GM12878 (cell line): ENCODE results near the gene DNMT3B. TPM values are rescaled to one million over a fixed set of nuclear protein-coding genes. Genes with fewer than 3 reads are reported as not detected.

Experiments
- ATF7 ChIP-seq: fragments of 450-650 bp; IDR thresholded peaks from 2 replicates; pipeline ENCODE4 v1.6.1; 2016; ENCODE audit warnings: low read depth, mild to moderate bottlenecking
- JUNB ChIP-seq: IDR thresholded peaks from 2 replicates; pipeline ENCODE4 v1.6.1; 2016; ENCODE audit warnings: antibody characterized with exemption, mild to moderate bottlenecking
- NKRF ChIP-seq: fragments of 450-650 bp; conservative IDR thresholded peaks from 2 replicates; pipeline ENCODE4 v1.6.1; 2017; ENCODE audit warnings: mild to moderate bottlenecking, moderate library complexity
- PBX3 ChIP-seq: IDR thresholded peaks from 2 replicates; pipeline ENCODE4 v1.6.1; 2011; ENCODE audit warnings: mild to moderate bottlenecking, low read depth, low read length, moderate library complexity; ENCODE audit not compliant: insufficient replicate concordance
- RCOR1 ChIP-seq: conservative IDR thresholded peaks from 2 replicates; pipeline ENCODE4 v1.6.1; 2012; ENCODE audit warnings: low read depth, low read length, improper control_type of control experiment
- RELA ChIP-seq: fragments of 450-650 bp; IDR thresholded peaks from 2 replicates; pipeline ENCODE4 v1.8.0; 2014; ENCODE audit warnings: borderline replicate concordance; ENCODE audit not compliant: partially characterized antibody
- RUNX3 ChIP-seq: IDR thresholded peaks from 2 replicates; pipeline ENCODE4 v1.6.1; 2012; ENCODE audit warnings: low read length, inconsistent platforms
- SPI1 ChIP-seq: IDR thresholded peaks from 2 replicates; pipeline ENCODE4 v1.6.1; 2011; ENCODE audit warnings: low read depth, mild to moderate bottlenecking, low read length, moderate library complexity, borderline replicate concordance; ENCODE audit not compliant: insufficient read depth
- polyA plus RNA-seq, 11 experiments: library from polyadenylated mRNA; depleted of rRNA in 4 of 11; unstranded in 6 of 11; stranded (reverse) in 5 of 11; fragments of >200 nt; fragmentation: Nextera tagmentation in 4 of 11; fragmentation: Illumina TruSeq in 1 of 11; extraction: Ambion mirVana in 4 of 11; extraction: Trizol in 1 of 11; gene quantifications; 1 replicate in 1 of 11; 2 replicates in 10 of 11; pipeline versions ENCODE4 v1.2.1 to v1.2.3, GENCODE V29; 2011 to 2016; ENCODE audit warnings: inconsistent platforms in 2 of 11, missing spikeins in 2 of 11, low read depth in 1 of 11
- total RNA-seq, 4 experiments: library from RNA; depleted of rRNA in 3 of 4; stranded (reverse); fragments of >200 nt in 3 of 4; fragmentation: Illumina TruSeq in 1 of 4; extraction: Trizol in 1 of 4; gene quantifications; 2 replicates each; pipeline versions ENCODE4 v1.2.1 to v1.2.3, GENCODE V29; 2013 to 2021
- TF ChIP-seq, protein P1 (sequence below): fragments of 450-650 bp; IDR thresholded peaks from 2 replicates; pipeline ENCODE4 v1.6.1; 2017; ENCODE audit warnings: mild to moderate bottlenecking, low read depth, inconsistent platforms; ENCODE audit not compliant: poor library complexity, severe bottlenecking
- TF ChIP-seq, protein P2 (sequence below): fragments of 450-650 bp; IDR thresholded peaks from 2 replicates; pipeline ENCODE4 v1.6.1; 2018; ENCODE audit warnings: borderline replicate concordance, mild to moderate bottlenecking; ENCODE audit not compliant: partially characterized antibody
- TF ChIP-seq, protein P3 (sequence below): fragments of 450-650 bp; IDR thresholded peaks from 2 replicates; pipeline ENCODE4 v1.6.1; 2014; ENCODE audit warnings: mild to moderate bottlenecking

DNMT3B gene
- total and polyA plus RNA-seq, 10 of the 15 experiments (the other 5 are each of a cell fraction or from before 2014, with no cell fraction given), result 0.23 to 1.9 (median 1.1) TPM

DNA sequence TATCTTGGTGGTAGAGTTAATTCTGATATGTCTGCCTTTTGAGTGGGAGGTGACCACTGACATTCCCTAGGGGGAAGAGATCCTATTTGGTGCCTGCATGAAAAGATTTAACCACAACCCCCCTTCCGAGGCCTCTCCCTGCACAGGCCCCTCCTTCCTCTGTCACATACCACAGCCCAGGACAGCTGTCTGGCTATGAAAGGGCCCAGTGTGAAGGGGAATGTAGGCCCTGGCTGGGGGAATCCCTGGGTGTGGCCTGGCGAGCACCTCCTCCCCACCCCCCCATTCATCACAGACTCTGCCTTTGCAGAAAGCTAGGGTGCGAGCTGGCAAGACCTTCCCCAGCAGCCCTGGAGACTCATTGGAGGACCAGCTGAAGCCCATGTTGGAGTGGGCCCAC, 30.1 kb downstream of the DNMT3B start (continued):
- TF ChIP-seq PBX3 (no peak), JUNB (no peak; the same call in 1 of the 2 replicates), ATF7 (0 out of 2 replicates have a peak, but pooled peaks have one; percentile 46), RELA (peak; percentile 32), RCOR1 (no peak), SPI1 (no peak), RUNX3 (peak; percentile 97), NKRF (no peak)
- TF ChIP-seq, protein P1, sequence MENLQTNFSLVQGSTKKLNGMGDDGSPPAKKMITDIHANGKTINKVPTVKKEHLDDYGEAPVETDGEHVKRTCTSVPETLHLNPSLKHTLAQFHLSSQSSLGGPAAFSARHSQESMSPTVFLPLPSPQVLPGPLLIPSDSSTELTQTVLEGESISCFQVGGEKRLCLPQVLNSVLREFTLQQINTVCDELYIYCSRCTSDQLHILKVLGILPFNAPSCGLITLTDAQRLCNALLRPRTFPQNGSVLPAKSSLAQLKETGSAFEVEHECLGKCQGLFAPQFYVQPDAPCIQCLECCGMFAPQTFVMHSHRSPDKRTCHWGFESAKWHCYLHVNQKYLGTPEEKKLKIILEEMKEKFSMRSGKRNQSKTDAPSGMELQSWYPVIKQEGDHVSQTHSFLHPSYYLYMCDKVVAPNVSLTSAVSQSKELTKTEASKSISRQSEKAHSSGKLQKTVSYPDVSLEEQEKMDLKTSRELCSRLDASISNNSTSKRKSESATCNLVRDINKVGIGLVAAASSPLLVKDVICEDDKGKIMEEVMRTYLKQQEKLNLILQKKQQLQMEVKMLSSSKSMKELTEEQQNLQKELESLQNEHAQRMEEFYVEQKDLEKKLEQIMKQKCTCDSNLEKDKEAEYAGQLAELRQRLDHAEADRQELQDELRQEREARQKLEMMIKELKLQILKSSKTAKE, result peak; percentile 36
- TF ChIP-seq, protein P2, sequence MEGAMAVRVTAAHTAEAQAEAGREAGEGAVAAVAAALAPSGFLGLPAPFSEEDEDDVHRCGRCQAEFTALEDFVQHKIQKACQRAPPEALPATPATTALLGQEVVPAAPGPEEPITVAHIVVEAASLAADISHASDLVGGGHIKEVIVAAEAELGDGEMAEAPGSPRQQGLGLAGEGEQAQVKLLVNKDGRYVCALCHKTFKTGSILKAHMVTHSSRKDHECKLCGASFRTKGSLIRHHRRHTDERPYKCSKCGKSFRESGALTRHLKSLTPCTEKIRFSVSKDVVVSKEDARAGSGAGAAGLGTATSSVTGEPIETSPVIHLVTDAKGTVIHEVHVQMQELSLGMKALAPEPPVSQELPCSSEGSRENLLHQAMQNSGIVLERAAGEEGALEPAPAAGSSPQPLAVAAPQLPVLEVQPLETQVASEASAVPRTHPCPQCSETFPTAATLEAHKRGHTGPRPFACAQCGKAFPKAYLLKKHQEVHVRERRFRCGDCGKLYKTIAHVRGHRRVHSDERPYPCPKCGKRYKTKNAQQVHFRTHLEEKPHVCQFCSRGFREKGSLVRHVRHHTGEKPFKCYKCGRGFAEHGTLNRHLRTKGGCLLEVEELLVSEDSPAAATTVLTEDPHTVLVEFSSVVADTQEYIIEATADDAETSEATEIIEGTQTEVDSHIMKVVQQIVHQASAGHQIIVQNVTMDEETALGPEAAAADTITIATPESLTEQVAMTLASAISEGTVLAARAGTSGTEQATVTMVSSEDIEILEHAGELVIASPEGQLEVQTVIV, result no peak
- TF ChIP-seq, protein P3, sequence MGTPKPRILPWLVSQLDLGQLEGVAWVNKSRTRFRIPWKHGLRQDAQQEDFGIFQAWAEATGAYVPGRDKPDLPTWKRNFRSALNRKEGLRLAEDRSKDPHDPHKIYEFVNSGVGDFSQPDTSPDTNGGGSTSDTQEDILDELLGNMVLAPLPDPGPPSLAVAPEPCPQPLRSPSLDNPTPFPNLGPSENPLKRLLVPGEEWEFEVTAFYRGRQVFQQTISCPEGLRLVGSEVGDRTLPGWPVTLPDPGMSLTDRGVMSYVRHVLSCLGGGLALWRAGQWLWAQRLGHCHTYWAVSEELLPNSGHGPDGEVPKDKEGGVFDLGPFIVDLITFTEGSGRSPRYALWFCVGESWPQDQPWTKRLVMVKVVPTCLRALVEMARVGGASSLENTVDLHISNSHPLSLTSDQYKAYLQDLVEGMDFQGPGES, result no peak
- TF ChIP-seq, all 136 proteins: peak for 33
